NT2/D1 (cell line): ENCODE results near the gene GMPR.

ENCODE experiments used
- YY1 ChIP-seq: IDR thresholded peaks from 2 replicates; pipeline ENCODE4 v1.6.1; 2011; ENCODE audit not compliant: insufficient read length, insufficient read depth
- ZNF274 ChIP-seq: IDR thresholded peaks from 2 replicates; pipeline ENCODE4 v1.6.1; 2011; ENCODE audit warnings: mild to moderate bottlenecking, low read depth, low read length

DNA sequence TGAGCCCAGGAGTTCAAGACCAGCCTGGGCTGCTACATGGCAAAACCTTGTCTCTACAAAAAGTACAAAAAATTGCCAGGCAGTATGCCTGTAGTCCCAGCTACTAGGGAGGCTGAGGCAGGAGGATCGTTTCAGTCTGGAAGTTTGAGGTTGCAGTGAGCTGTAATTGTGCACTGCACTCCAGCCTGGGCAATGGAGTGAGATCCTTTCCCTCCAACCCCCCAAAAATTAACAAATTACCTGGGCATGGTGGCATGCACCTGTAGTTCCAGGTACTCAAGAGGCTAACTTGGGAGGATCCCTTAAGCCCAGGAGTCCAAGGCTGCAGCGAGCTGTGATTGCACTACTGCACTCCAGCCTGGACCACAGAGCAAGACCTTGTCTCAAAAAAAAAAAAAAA, 29.4 kb upstream of the GMPR start:
- no peak for TF ChIP-seq YY1
- no peak for TF ChIP-seq ZNF274
